Mesenchymal stem cell (in vitro differentiated cells and primary cell): ENCODE data around the gene ITFG1.

Source experiments
- DNase-seq: peaks from one replicate; pipeline ENCODE4 v3.0.0-alpha.2; 2013
- H2AFZ ChIP-seq: one replicate; pipeline ENCODE4 v1.6.1; 2013; ENCODE audit warnings: low read depth, mild to moderate bottlenecking, control low read depth, inconsistent platforms, low read length, moderate library complexity
- H2AK5ac ChIP-seq: 2 replicates; pipeline ENCODE4 v1.6.1; 2013; ENCODE audit warnings: low read length, moderate library complexity, mild to moderate bottlenecking, inconsistent platforms; ENCODE audit not compliant: severe bottlenecking
- H2BK120ac ChIP-seq: one replicate; pipeline ENCODE4 v1.6.1; 2013; ENCODE audit warnings: low read depth, mild to moderate bottlenecking, inconsistent platforms, low read length, moderate library complexity
- H2BK12ac ChIP-seq, 2 experiments: one replicate each; pipeline ENCODE4 v1.6.1; 2013; ENCODE audit warnings: inconsistent platforms in 2 of 2, low read length in 2 of 2, mild to moderate bottlenecking in 2 of 2, moderate library complexity in 2 of 2, control low read depth in 1 of 2
- H2BK15ac ChIP-seq: one replicate; pipeline ENCODE4 v1.6.1; 2013; ENCODE audit warnings: mild to moderate bottlenecking, low read depth, inconsistent platforms; ENCODE audit not compliant: poor library complexity, severe bottlenecking
- H2BK5ac ChIP-seq: 2 replicates; pipeline ENCODE4 v1.6.1; 2013; ENCODE audit warnings: low read depth, mild to moderate bottlenecking, low read length, control low read depth, inconsistent platforms; ENCODE audit not compliant: poor library complexity, severe bottlenecking
- H3K14ac ChIP-seq, 2 experiments: one replicate each; pipeline ENCODE4 v1.6.1; 2013; ENCODE audit warnings: inconsistent platforms in 2 of 2, low read length in 2 of 2, control low read depth in 1 of 2, mild to moderate bottlenecking in 1 of 2, moderate library complexity in 1 of 2
- H3K18ac ChIP-seq, 2 experiments: one replicate each; pipeline ENCODE4 v1.6.1; 2013; ENCODE audit warnings: inconsistent platforms in 2 of 2, low read length in 2 of 2, control low read depth in 1 of 2, low read depth in 1 of 2, mild to moderate bottlenecking in 1 of 2
- H3K23ac ChIP-seq, 2 experiments: one replicate each; pipeline ENCODE4 v1.6.1; 2013; ENCODE audit warnings: inconsistent platforms in 2 of 2, low read length in 2 of 2, mild to moderate bottlenecking in 2 of 2, moderate library complexity in 2 of 2, control low read depth in 1 of 2
- H3K27ac ChIP-seq: 2 replicates; pipeline ENCODE4 v1.5.1; 2013; ENCODE audit warnings: mild to moderate bottlenecking, moderate library complexity, low read length, control low read depth, inconsistent platforms; ENCODE audit not compliant: poor library complexity, severe bottlenecking
- H3K27me3 ChIP-seq, 2 experiments: 2 replicates each; pipeline versions ENCODE4 v1.6.1 to v1.7.0; 2013; ENCODE audit warnings: low read length in 2 of 2, mild to moderate bottlenecking in 2 of 2, moderate library complexity in 2 of 2, control low read depth in 1 of 2, inconsistent platforms in 1 of 2; ENCODE audit not compliant: control insufficient read depth in 1 of 2, insufficient read depth in 1 of 2
- H3K36me3 ChIP-seq, 2 experiments: 2 replicates each; pipeline versions ENCODE4 v1.6.1 to v1.7.0; 2013; ENCODE audit warnings: low read length in 2 of 2, control low read depth in 1 of 2, inconsistent platforms in 1 of 2, low read depth in 1 of 2, mild to moderate bottlenecking in 1 of 2; ENCODE audit not compliant: insufficient read depth in 2 of 2, control insufficient read depth in 1 of 2
- H3K4ac ChIP-seq, 2 experiments: one replicate each; pipeline ENCODE4 v1.6.1; 2013; ENCODE audit warnings: inconsistent platforms in 2 of 2, low read length in 2 of 2, mild to moderate bottlenecking in 2 of 2, moderate library complexity in 2 of 2, control low read depth in 1 of 2, low read depth in 1 of 2
- H3K4me1 ChIP-seq: 2 replicates; pipeline ENCODE4 v1.6.1; 2013; ENCODE audit warnings: low read depth, low read length, control low read depth; ENCODE audit not compliant: control insufficient read depth, insufficient read depth
- H3K4me2 ChIP-seq: 2 replicates; pipeline ENCODE4 v1.6.1; 2013; ENCODE audit warnings: low read length, mild to moderate bottlenecking, inconsistent platforms; ENCODE audit not compliant: poor library complexity, severe bottlenecking
- H3K4me3 ChIP-seq, 2 experiments: 2 replicates each; pipeline versions ENCODE4 v1.5.1 to v1.7.0; 2013; ENCODE audit warnings: low read length in 2 of 2, mild to moderate bottlenecking in 2 of 2, control low read depth in 1 of 2, low read depth in 1 of 2; ENCODE audit not compliant: insufficient read depth in 1 of 2
- H3K79me1 ChIP-seq: replicated peaks from 2 replicates; pipeline ENCODE4 v1.6.1; 2013; ENCODE audit warnings: mild to moderate bottlenecking, control low read depth, low read length, inconsistent platforms; ENCODE audit not compliant: poor library complexity, severe bottlenecking
- H3K9ac ChIP-seq: 2 replicates; pipeline ENCODE4 v1.7.0; 2013; ENCODE audit warnings: mild to moderate bottlenecking, low read length, moderate library complexity
- H3K9me3 ChIP-seq: 2 replicates; pipeline ENCODE4 v1.7.0; 2013; ENCODE audit warnings: mild to moderate bottlenecking, low read length; ENCODE audit not compliant: control insufficient read depth
- H4K8ac ChIP-seq: one replicate; pipeline ENCODE4 v1.6.1; 2013; ENCODE audit warnings: inconsistent platforms, mild to moderate bottlenecking, low read length, moderate library complexity
- H4K91ac ChIP-seq: one replicate; pipeline ENCODE4 v1.6.1; 2013; ENCODE audit warnings: mild to moderate bottlenecking, low read length, inconsistent platforms
- WGBS: methylation state at CpG from one replicate; pipeline ENCODE4 v1.1.7; 2013; ENCODE audit warnings: mixed read lengths; 5-methylcytosine and 5-hydroxymethylcytosine counted together

Gene ITFG1

DNA sequence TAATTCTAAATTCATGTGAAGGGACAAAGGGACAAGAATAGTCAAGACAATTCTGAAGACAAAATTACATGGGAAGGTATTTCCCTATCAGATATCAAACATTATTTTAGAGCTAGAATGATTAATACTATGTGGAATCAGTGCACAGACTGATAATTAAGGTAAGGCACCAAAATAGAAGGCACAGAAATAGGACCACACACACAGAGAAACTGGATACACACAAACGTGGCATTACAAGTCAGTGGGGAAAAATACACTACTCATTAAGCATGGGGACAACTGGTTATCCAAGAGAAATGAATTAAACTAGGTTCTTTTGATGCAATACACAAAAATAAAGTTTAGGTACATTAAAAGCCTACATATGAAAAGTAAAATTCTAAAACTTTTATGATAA is 184.3 kb downstream of the ITFG1 start:
- Histone ChIP-seq H2BK120ac (no peak overlapping the region), H3K4me2 (no peak overlapping the region), H3K4me1 (no peaks in the 10 kb centered on the region), H3K18ac (no peak overlapping the region), H3K27me3 (no peaks in the 10 kb centered on the region), H3K79me1 (peaks cover 2% of the 10 kb centered on the region), H2BK15ac (no peak overlapping the region), H3K36me3 (peaks cover 0 to 5% of the 10 kb centered on the region in 2 experiments), H2AK5ac (no peak overlapping the region), H2BK12ac (no peak overlapping the region), H2AFZ (no peak overlapping the region), H3K4ac (no peak overlapping the region), H3K4me3 (no peak overlapping the region), H2BK5ac (no peak overlapping the region), H3K9ac (no peak overlapping the region), H3K27ac (no peak overlapping the region), H3K14ac (no peak overlapping the region), H4K91ac (no peak overlapping the region), H3K9me3 (no peaks in the 10 kb centered on the region), H4K8ac (no peak overlapping the region), H3K23ac (no peak overlapping the region)
- DNase-seq, result no peak
- WGBS, result 83% methylated on average over 1 of the region's 1 CpG

DNA sequence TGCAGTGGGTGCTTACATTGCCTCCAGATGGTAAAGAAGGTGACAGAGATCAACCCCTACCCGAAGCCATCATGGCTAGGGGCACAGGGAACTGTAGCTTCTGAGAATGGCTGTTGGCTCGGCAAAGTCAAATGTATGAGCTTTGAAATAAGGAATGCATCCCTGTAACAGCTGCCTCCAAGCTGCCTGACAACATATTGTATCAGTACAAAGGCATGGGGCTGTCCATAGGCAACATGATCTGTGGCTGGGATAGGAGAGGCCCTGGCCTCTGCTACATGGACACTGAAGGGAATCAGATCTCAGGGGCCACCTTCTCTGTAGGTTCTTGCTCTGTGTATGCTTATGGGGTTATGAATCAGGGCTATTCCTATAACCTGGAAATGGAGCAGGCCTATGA is 197.9 kb downstream of the ITFG1 start:
- H4K8ac ChIP-seq, result no peak overlapping the region
- DNase-seq, result no peak
- no peak overlapping the region for H2BK15ac ChIP-seq
- H3K4me3 ChIP-seq, result no peak overlapping the region
- H2BK5ac ChIP-seq, result no peak overlapping the region
- H3K4me2 ChIP-seq, result no peak overlapping the region
- no peak overlapping the region for H3K18ac ChIP-seq
- H3K9ac ChIP-seq, result no peak overlapping the region
- no peak overlapping the region for H3K27ac ChIP-seq
- 90% methylated on average over 2 of the region's 2 CpGs for WGBS
- H3K36me3 ChIP-seq, result peaks cover 8 to 17% of the 10 kb centered on the region in 2 experiments
- H3K27me3 ChIP-seq, result no peaks in the 10 kb centered on the region
- H3K23ac ChIP-seq, result no peak overlapping the region
- no peak overlapping the region for H2AK5ac ChIP-seq
- no peaks in the 10 kb centered on the region for H3K9me3 ChIP-seq
- no peak overlapping the region for H3K4ac ChIP-seq
- H2BK120ac ChIP-seq, result no peak overlapping the region
- H3K14ac ChIP-seq, result no peak overlapping the region
- no peak overlapping the region for H4K91ac ChIP-seq
- no peaks in the 10 kb centered on the region for H3K79me1 ChIP-seq
- no peaks in the 10 kb centered on the region for H3K4me1 ChIP-seq
- no peak overlapping the region for H2BK12ac ChIP-seq
- no peak overlapping the region for H2AFZ ChIP-seq

- DNase-seq, result no peak
- Histone ChIP-seq H3K4me3 (no peak overlapping the region), H4K91ac (no peak overlapping the region), H3K9ac (no peak overlapping the region), H3K18ac (no peak overlapping the region), H2AK5ac (no peak overlapping the region), H3K27me3 (no peaks in the 10 kb centered on the region), H3K23ac (no peak overlapping the region), H3K14ac (no peak overlapping the region), H3K36me3 (peaks cover 8 to 32% of the 10 kb centered on the region in 2 experiments), H4K8ac (no peak overlapping the region), H2AFZ (no peak overlapping the region), H2BK12ac (no peak overlapping the region), H3K79me1 (no peaks in the 10 kb centered on the region), H3K4ac (no peak overlapping the region), H2BK5ac (no peak overlapping the region), H3K4me1 (no peaks in the 10 kb centered on the region), H3K9me3 (no peaks in the 10 kb centered on the region), H3K4me2 (no peak overlapping the region), H3K27ac (no peak overlapping the region), H2BK15ac (no peak overlapping the region), H2BK120ac (no peak overlapping the region)
- 96% methylated on average over 8 of the region's 11 CpGs for WGBS
Measured at GRCh38 chr16:47260503-47260902, 200.4 kb downstream of the ITFG1 start.

DNA sequence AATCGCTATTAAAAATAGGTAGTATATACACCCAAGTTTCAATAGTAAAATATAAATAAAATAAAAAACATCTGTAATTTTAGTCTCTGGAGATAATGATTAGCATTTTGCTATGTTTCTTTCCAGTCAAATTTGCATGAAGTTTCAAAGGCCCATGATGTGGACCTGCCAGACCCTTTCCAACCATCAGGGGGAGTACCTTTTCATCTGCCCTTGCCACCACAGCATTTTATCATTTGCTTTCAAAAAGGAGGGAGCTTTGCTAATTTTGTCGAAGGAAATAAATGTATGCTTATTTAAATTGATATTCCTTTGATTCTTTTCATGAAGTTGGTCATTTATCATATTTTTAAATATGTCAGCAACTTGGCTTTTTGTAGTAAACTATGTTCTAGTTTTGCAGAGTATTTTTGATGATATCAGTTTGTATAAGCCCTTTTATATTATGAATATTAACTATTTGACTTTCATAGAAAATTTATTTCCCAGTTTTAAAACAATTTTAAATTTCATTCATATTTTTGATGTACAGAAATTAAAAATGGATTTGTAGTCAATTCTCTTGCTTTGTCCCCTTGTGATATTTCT is 201.9 kb downstream of the ITFG1 start:
- Histone ChIP-seq H2BK5ac (no peak overlapping the region), H3K4ac (no peak overlapping the region), H3K18ac (no peak overlapping the region), H3K14ac (no peak overlapping the region), H3K9ac (no peak overlapping the region), H2BK120ac (no peak overlapping the region), H2BK12ac (no peak overlapping the region), H3K4me3 (no peak overlapping the region), H3K23ac (no peak overlapping the region), H3K79me1 (no peaks in the 10 kb centered on the region), H3K4me2 (no peak overlapping the region), H4K8ac (no peak overlapping the region), H4K91ac (no peak overlapping the region), H3K9me3 (no peaks in the 10 kb centered on the region), H3K36me3 (peaks cover 8 to 36% of the 10 kb centered on the region in 2 experiments), H2AFZ (no peak overlapping the region), H3K27me3 (no peaks in the 10 kb centered on the region), H3K4me1 (no peaks in the 10 kb centered on the region), H2BK15ac (no peak overlapping the region), H3K27ac (no peak overlapping the region), H2AK5ac (no peak overlapping the region)
- WGBS, result no CpG with 5 or more reads among the region's 2 CpGs
- peak; percentile 31 for DNase-seq
